IMR-90 (cell line): ENCODE measurements around the gene TSNAXIP1. TPM values are rescaled to one million over a fixed set of nuclear protein-coding genes. Genes with fewer than 3 reads are reported as not detected.

Experiments used
- ATAC-seq: fragments of 200-7000 bp; cut with Tn5 transposase; 2 replicates; pipeline ENCODE4 v1.9.1; 2020; ENCODE audit warnings: low read depth, mild to moderate bottlenecking, moderate library complexity
- BruUV-seq: library from RNA; stranded (reverse); fragments of 400-500 nt; replicated peaks from 2 replicates; lab custom pipeline; 2021; lab: Mats Ljungman, UMichigan
- CTCF ChIA-PET: fragments of 300-600 bp; formaldehyde crosslinking; extraction: SDS; loops from one replicate; lab custom pipeline; 2021; ENCODE audit warnings: antibody characterized with exemption; lab: Yijun Ruan, JAX
- POLR2A ChIA-PET: fragments of 300-600 bp; sonication (Branson Sonifier 250); formaldehyde crosslinking; loops from one replicate; lab custom pipeline; 2022; ENCODE audit warnings: antibody characterized with exemption; ENCODE audit not compliant: unreplicated experiment; lab: Charles Lee
- DNase-seq: peaks from one replicate; pipeline ENCODE4 v3.0.0; 2013
- H2AFZ ChIP-seq: replicated peaks from 2 replicates; pipeline ENCODE3; 2013; ENCODE audit warnings: low read length, mild to moderate bottlenecking; ENCODE audit not compliant: poor library complexity
- H2AK5ac ChIP-seq: 2 replicates; pipeline ENCODE4 v1.6.1; 2013; ENCODE audit warnings: low read depth, low read length, inconsistent platforms
- H2AK9ac ChIP-seq: replicated peaks from 2 replicates; pipeline ENCODE3; 2013; ENCODE audit warnings: mild to moderate bottlenecking, low read depth, low read length, moderate library complexity; ENCODE audit not compliant: poor library complexity
- H2BK120ac ChIP-seq: 2 replicates; pipeline ENCODE4 v1.6.1; 2013; ENCODE audit warnings: low read depth, low read length, inconsistent platforms
- H2BK15ac ChIP-seq: 3 replicates; pipeline ENCODE4 v1.6.1; 2013; ENCODE audit warnings: low read depth, low read length, inconsistent platforms
- H2BK20ac ChIP-seq: 2 replicates; pipeline ENCODE4 v1.6.1; 2013; ENCODE audit warnings: low read depth, mild to moderate bottlenecking, inconsistent platforms, low read length, moderate library complexity
- H2BK5ac ChIP-seq: 2 replicates; pipeline ENCODE4 v1.6.1; 2013; ENCODE audit warnings: mild to moderate bottlenecking, low read depth, low read length, inconsistent platforms; ENCODE audit not compliant: poor library complexity, severe bottlenecking
- H3K14ac ChIP-seq: replicated peaks from 2 replicates; pipeline ENCODE4 v1.6.1; 2013; ENCODE audit warnings: low read depth, low read length, inconsistent platforms
- H3K18ac ChIP-seq: 2 replicates; pipeline ENCODE4 v1.6.1; 2013; ENCODE audit warnings: low read depth, low read length, control low read depth
- H3K23ac ChIP-seq: 2 replicates; pipeline ENCODE4 v1.6.1; 2013; ENCODE audit warnings: low read depth, low read length, inconsistent platforms
- H3K27ac ChIP-seq: 2 replicates; pipeline ENCODE4 v1.5.1; 2013; ENCODE audit warnings: mild to moderate bottlenecking, control low read depth, low read length; ENCODE audit not compliant: insufficient read depth
- H3K27me3 ChIP-seq: 2 replicates; pipeline ENCODE4 v1.6.1; 2013; ENCODE audit warnings: low read length; ENCODE audit not compliant: control insufficient read depth, insufficient read depth
- H3K36me3 ChIP-seq: 2 replicates; pipeline ENCODE4 v1.6.1; 2013; ENCODE audit warnings: low read length, mixed read lengths; ENCODE audit not compliant: control insufficient read depth, insufficient read depth
- H3K4ac ChIP-seq: 2 replicates; pipeline ENCODE4 v1.6.1; 2013; ENCODE audit warnings: low read depth, low read length, inconsistent platforms
- H3K4me1 ChIP-seq: 2 replicates; pipeline ENCODE4 v1.6.1; 2013; ENCODE audit warnings: low read length, mixed read lengths; ENCODE audit not compliant: control insufficient read depth, insufficient read depth
- H3K4me2 ChIP-seq: 2 replicates; pipeline ENCODE4 v1.6.1; 2013; ENCODE audit warnings: low read depth, mild to moderate bottlenecking, control low read depth, low read length, moderate library complexity
- H3K4me3 ChIP-seq: 2 replicates; pipeline ENCODE4 v1.5.1; 2013; ENCODE audit warnings: low read depth, mild to moderate bottlenecking, control low read depth, low read length, moderate library complexity; ENCODE audit not compliant: insufficient read depth
- H3K56ac ChIP-seq: 2 replicates; pipeline ENCODE4 v1.6.1; 2013; ENCODE audit warnings: low read length, inconsistent platforms; ENCODE audit not compliant: insufficient read depth; ENCODE audit errors: extremely low read depth
- H3K79me1 ChIP-seq, 2 experiments: 2 replicates each; pipeline ENCODE4 v1.6.1; 2013; ENCODE audit warnings: low read length in 2 of 2, inconsistent platforms in 1 of 2, low read depth in 1 of 2
- H3K9ac ChIP-seq: 2 replicates; pipeline ENCODE4 v1.6.1; 2013; ENCODE audit warnings: low read depth, low read length, control low read depth
- H3K9me1 ChIP-seq: 2 replicates; pipeline ENCODE4 v1.6.1; 2013; ENCODE audit warnings: low read length, inconsistent platforms; ENCODE audit not compliant: insufficient read depth
- H3K9me3 ChIP-seq: 2 replicates; pipeline ENCODE4 v1.6.1; 2013; ENCODE audit warnings: low read length; ENCODE audit not compliant: control insufficient read depth, insufficient read depth
- H4K20me1 ChIP-seq: 2 replicates; pipeline ENCODE4 v1.6.1; 2013; ENCODE audit warnings: low read length, inconsistent platforms; ENCODE audit not compliant: insufficient read depth
- H4K5ac ChIP-seq: 2 replicates; pipeline ENCODE4 v1.6.1; 2013; ENCODE audit warnings: mild to moderate bottlenecking, low read depth, low read length, control low read depth
- H4K8ac ChIP-seq, 2 experiments: 2 replicates each; pipeline ENCODE4 v1.6.1; 2013; ENCODE audit warnings: low read depth in 2 of 2, low read length in 2 of 2, control low read depth in 1 of 2, inconsistent platforms in 1 of 2
- H4K91ac ChIP-seq: 2 replicates; pipeline ENCODE4 v1.6.1; 2013; ENCODE audit warnings: low read depth, low read length, inconsistent platforms; ENCODE audit not compliant: insufficient read depth
- BHLHE40 ChIP-seq: fragments of 150-350 bp; IDR thresholded peaks from 2 replicates; pipeline ENCODE4 v1.6.1; 2016; ENCODE audit warnings: mild to moderate bottlenecking, low read depth, low read length
- CHD1 ChIP-seq: IDR thresholded peaks from 2 replicates; pipeline ENCODE4 v1.6.1; 2012; ENCODE audit warnings: low read depth, low read length, improper control_type of control experiment
- FOS ChIP-seq: fragments of 150-350 bp; IDR thresholded peaks from 2 replicates; pipeline ENCODE4 v1.6.1; 2016; ENCODE audit warnings: low read depth, low read length
- MAFK ChIP-seq: IDR thresholded peaks from 2 replicates; pipeline ENCODE4 v1.6.1; 2012; ENCODE audit warnings: low read depth, low read length, improper control_type of control experiment
- MXI1 ChIP-seq: IDR thresholded peaks from 2 replicates; pipeline ENCODE4 v1.6.1; 2012; ENCODE audit warnings: low read depth, mild to moderate bottlenecking, low read length, moderate library complexity, borderline replicate concordance
- NFE2L2 ChIP-seq: fragments of 150-350 bp; IDR thresholded peaks from 2 replicates; pipeline ENCODE4 v1.6.1; 2016; ENCODE audit warnings: low read depth, mild to moderate bottlenecking, low read length
- SMC3 ChIP-seq: fragments of 150-350 bp; IDR thresholded peaks from 2 replicates; pipeline ENCODE4 v1.6.1; 2016; ENCODE audit warnings: low read depth, mild to moderate bottlenecking, antibody characterized with exemption, low read length, moderate library complexity
- WGBS, 2 experiments: methylation state at CpG; one replicate each; pipeline versions ENCODE4 v1.1.5 to v1.1.7; 2013; ENCODE audit warnings: missing lambda C conversion rate in 2 of 2; ENCODE audit not compliant: insufficient read length in 1 of 2; ENCODE audit errors: extremely low coverage in 2 of 2; 5-methylcytosine and 5-hydroxymethylcytosine counted together
- dilution Hi-C: fragments of 300-500 bp; cut with HindIII; formaldehyde crosslinking; loops from one replicate; pipeline ENCODE4 v1.14.3; 2018; ENCODE audit warnings: low sequenced_read_pairs; ENCODE audit not compliant: unreplicated experiment
- in situ Hi-C: fragments of 300-500 bp; cut with MboI; formaldehyde crosslinking; loops from 3 replicates; pipeline ENCODE4 v1.14.3; 2019; ENCODE audit warnings: low sequenced_read_pairs, inconsistent platforms, mixed read lengths
- intact Hi-C: fragments of 100-400 bp; cut with micrococcal nuclease; formaldehyde crosslinking; loops from 2 replicates; pipeline ENCODE4 v1.10.0; 2022
- polyA plus RNA-seq, 3 experiments: library from polyadenylated mRNA; depleted of rRNA; stranded (reverse); fragments of >200 nt; gene quantifications; 2 replicates each; pipeline ENCODE4 v1.2.3, GENCODE V29; 2012; ENCODE audit warnings: low replicate concordance in 1 of 3
- total RNA-seq: library from RNA; depleted of rRNA; stranded (reverse); fragments of >200 nt; gene quantifications from 2 replicates; pipeline ENCODE4 v1.2.3, GENCODE V29; 2012
- TF ChIP-seq, protein P1 (sequence below): fragments of 150-350 bp; IDR thresholded peaks from 2 replicates; pipeline ENCODE4 v1.6.1; 2017; ENCODE audit warnings: mild to moderate bottlenecking, antibody characterized with exemption, low read length, low read depth

TSNAXIP1 gene
- total and polyA plus RNA-seq, 2 of the 4 experiments (the other 2 are of a cell fraction), result 0.72 to 1.4 TPM

DNA sequence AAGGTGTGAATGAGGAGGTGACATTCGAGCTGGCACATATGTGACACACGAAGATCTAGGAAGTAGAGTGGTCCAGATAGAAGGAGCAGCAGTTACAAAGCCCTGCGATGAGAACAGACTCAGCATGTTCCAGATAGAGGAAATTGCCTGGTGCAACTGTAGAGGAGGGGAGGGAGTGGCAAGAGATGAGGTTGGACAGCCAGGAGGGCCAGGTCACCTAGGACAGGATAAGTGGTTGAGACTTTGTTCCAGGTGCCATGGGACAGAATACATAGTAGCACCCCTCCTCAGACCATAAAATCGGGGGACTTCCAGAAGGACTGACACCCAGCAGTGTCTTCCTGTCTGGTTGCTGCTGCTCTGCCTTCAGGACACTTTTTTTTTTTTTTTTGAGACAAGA, 51.8 kb downstream of the TSNAXIP1 start:
- Histone ChIP-seq H3K9me3 (no peaks in the 10 kb centered on the region), H3K27me3 (no peaks in the 10 kb centered on the region), H3K56ac (no peak overlapping the region), H3K9ac (no peak overlapping the region), H2AK5ac (no peak overlapping the region), H2AK9ac (no peak overlapping the region), H3K4me2 (no peak overlapping the region), H3K23ac (no peak overlapping the region), H3K14ac (no peak overlapping the region), H4K8ac (no peak overlapping the region), H3K4me3 (no peak overlapping the region), H3K9me1 (peaks cover 67% of the 10 kb centered on the region), H3K36me3 (peaks cover 17% of the 10 kb centered on the region), H3K18ac (no peak overlapping the region), H2BK5ac (no peak overlapping the region), H4K20me1 (peaks cover 99% of the 10 kb centered on the region), H2BK20ac (no peak overlapping the region), H2BK120ac (no peak overlapping the region), H3K4ac (no peak overlapping the region), H4K5ac (no peak overlapping the region), H2BK15ac (no peak overlapping the region), H3K27ac (no peak overlapping the region), H4K91ac (no peak overlapping the region), H3K79me1 (peaks cover 31 to 90% of the 10 kb centered on the region in 2 experiments; a peak in 3 of 4 replicates), H2AFZ (no peak overlapping the region), H3K4me1 (peaks cover 29% of the 10 kb centered on the region)
- intact Hi-C loops, result no loop called here
- 100% methylated on average over 1 of the region's 4 CpGs; no CpG with 5 or more reads in 1 of the 2 experiments for WGBS, 2 experiments
- no peak for DNase-seq
- dilution Hi-C loops, result no loop called here
- BruUV-seq, result no TSS peak
- ChIA-PET CTCF (interaction anchor here (2.0 kb wide), 1 partner anchor 42 kb away, joined by 8 read pairs; no protein-coding TSS in a partner anchor), POLR2A (interaction anchor here (0.6 kb wide), 1 partner anchor 161 kb away, joined by 4 read pairs; no protein-coding TSS in a partner anchor)
- TF ChIP-seq, protein P1, sequence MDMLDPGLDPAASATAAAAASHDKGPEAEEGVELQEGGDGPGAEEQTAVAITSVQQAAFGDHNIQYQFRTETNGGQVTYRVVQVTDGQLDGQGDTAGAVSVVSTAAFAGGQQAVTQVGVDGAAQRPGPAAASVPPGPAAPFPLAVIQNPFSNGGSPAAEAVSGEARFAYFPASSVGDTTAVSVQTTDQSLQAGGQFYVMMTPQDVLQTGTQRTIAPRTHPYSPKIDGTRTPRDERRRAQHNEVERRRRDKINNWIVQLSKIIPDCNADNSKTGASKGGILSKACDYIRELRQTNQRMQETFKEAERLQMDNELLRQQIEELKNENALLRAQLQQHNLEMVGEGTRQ, result no peak
- TF ChIP-seq MXI1, result no peak
- no peak for TF ChIP-seq FOS
- TF ChIP-seq SMC3, result no peak
- no peak for TF ChIP-seq CHD1
- TF ChIP-seq MAFK, result no peak
- no peak for TF ChIP-seq NFE2L2
- TF ChIP-seq BHLHE40, result no peak
- no peak for ATAC-seq
- in situ Hi-C loops, result no loop called here
